PC-3 (cell line): Measurements from ENCODE around the gene GRIN2D. TPM values are rescaled to one million over a fixed set of nuclear protein-coding genes. Genes with fewer than 3 reads are reported as not detected.

Source experiments
- ATAC-seq: fragments of 200-7000 bp; cut with Tn5 transposase; 2 replicates; pipeline ENCODE4 v1.9.1; 2020; ENCODE audit warnings: mild to moderate bottlenecking, moderate library complexity
- BruUV-seq: library from RNA; stranded (reverse); fragments of 400-500 nt; replicated peaks from 2 replicates; lab custom pipeline; 2021; lab: Mats Ljungman, UMichigan
- CTCF ChIA-PET: fragments of 300-600 bp; sonication (Branson Sonifier 250); formaldehyde crosslinking; loops from one replicate; lab custom pipeline; 2022; ENCODE audit warnings: antibody characterized with exemption; lab: Charles Lee
- POLR2A ChIA-PET: fragments of 300-600 bp; sonication (Branson Sonifier 250); formaldehyde crosslinking; loops from one replicate; lab custom pipeline; 2022; ENCODE audit warnings: antibody characterized with exemption; ENCODE audit not compliant: unreplicated experiment; lab: Charles Lee
- DNase-seq: peaks from one replicate; pipeline ENCODE4 v3.0.0-alpha.2; 2015
- H2AFZ ChIP-seq: fragments of 300-600 bp; sonication (generic); 2 replicates; pipeline ENCODE4 v1.6.0; 2016; ENCODE audit warnings: antibody characterized with exemption, low read length
- H3F3A ChIP-seq: fragments of 300-600 bp; sonication (generic); one replicate; pipeline ENCODE4 v1.6.0; 2017; ENCODE audit warnings: antibody characterized with exemption, low read length, control low read depth, mild to moderate bottlenecking; ENCODE audit not compliant: unreplicated experiment
- H3K27ac ChIP-seq: fragments of 300-600 bp; sonication (generic); 2 replicates; pipeline ENCODE4 v1.5.1; 2016; ENCODE audit warnings: mild to moderate bottlenecking, low read length
- H3K27me3 ChIP-seq: fragments of 300-600 bp; sonication (generic); 2 replicates; pipeline ENCODE4 v1.6.1; 2016; ENCODE audit warnings: low read length, mixed read lengths
- H3K36me3 ChIP-seq: fragments of 300-600 bp; sonication (generic); 2 replicates; pipeline ENCODE4 v1.6.1; 2016; ENCODE audit warnings: low read depth, mixed run types, low read length, mixed read lengths
- H3K4me1 ChIP-seq: fragments of 300-600 bp; sonication (generic); 2 replicates; pipeline ENCODE4 v1.5.1; 2016; ENCODE audit warnings: low read length; ENCODE audit not compliant: insufficient read depth
- H3K4me2 ChIP-seq: fragments of 300-600 bp; sonication (generic); 2 replicates; pipeline ENCODE4 v1.6.0; 2016; ENCODE audit warnings: low read length
- H3K4me3 ChIP-seq: fragments of 300-600 bp; sonication (generic); 2 replicates; pipeline ENCODE4 v1.5.1; 2016; ENCODE audit warnings: mild to moderate bottlenecking, low read length, mixed read lengths
- H3K79me2 ChIP-seq: fragments of 300-600 bp; sonication (generic); 2 replicates; pipeline ENCODE4 v1.6.1; 2017; ENCODE audit warnings: low read length, mixed read lengths
- H3K9ac ChIP-seq: fragments of 300-600 bp; sonication (generic); 2 replicates; pipeline ENCODE4 v1.6.0; 2016; ENCODE audit warnings: mild to moderate bottlenecking, low read length
- H3K9me2 ChIP-seq: fragments of 300-600 bp; sonication (generic); replicated peaks from 2 replicates; pipeline ENCODE4 v1.6.1; 2016; ENCODE audit warnings: mixed run types, low read length, mixed read lengths
- H3K9me3 ChIP-seq: fragments of 300-600 bp; sonication (generic); 2 replicates; pipeline ENCODE4 v1.6.1; 2016; ENCODE audit warnings: low read length, mixed read lengths
- H4K20me1 ChIP-seq: fragments of 300-600 bp; sonication (generic); 2 replicates; pipeline ENCODE4 v1.6.1; 2016; ENCODE audit warnings: low read length, mixed read lengths
- CTCF ChIP-seq: fragments of 300-600 bp; sonication (generic); conservative IDR thresholded peaks from 2 replicates; pipeline ENCODE4 v1.5.1; 2017; ENCODE audit warnings: antibody characterized with exemption, low read depth, mild to moderate bottlenecking, low read length
- EZH2 ChIP-seq: fragments of 300-600 bp; sonication (generic); IDR thresholded peaks from one replicate; pipeline ENCODE4 v1.6.1; 2017; ENCODE audit warnings: antibody characterized with exemption, mild to moderate bottlenecking, low read length; ENCODE audit not compliant: unreplicated experiment
- EZH2phosphoT487 ChIP-seq: fragments of 300-600 bp; sonication (generic); IDR thresholded peaks from 2 replicates; pipeline ENCODE4 v1.6.1; 2018; ENCODE audit warnings: mild to moderate bottlenecking, antibody characterized with exemption, low read length, borderline replicate concordance
- intact Hi-C: fragments of 100-400 bp; cut with micrococcal nuclease; formaldehyde crosslinking; loops from 2 replicates; pipeline ENCODE4 v1.9.0; 2023
- total RNA-seq: library from RNA; depleted of rRNA; stranded (reverse); fragments of >200 nt; gene quantifications from 2 replicates; pipeline ENCODE4 v1.2.3, GENCODE V29; 2014

The GRIN2D gene
- total RNA-seq, 1 experiment from 2014 or later, result 0.51 TPM

DNA sequence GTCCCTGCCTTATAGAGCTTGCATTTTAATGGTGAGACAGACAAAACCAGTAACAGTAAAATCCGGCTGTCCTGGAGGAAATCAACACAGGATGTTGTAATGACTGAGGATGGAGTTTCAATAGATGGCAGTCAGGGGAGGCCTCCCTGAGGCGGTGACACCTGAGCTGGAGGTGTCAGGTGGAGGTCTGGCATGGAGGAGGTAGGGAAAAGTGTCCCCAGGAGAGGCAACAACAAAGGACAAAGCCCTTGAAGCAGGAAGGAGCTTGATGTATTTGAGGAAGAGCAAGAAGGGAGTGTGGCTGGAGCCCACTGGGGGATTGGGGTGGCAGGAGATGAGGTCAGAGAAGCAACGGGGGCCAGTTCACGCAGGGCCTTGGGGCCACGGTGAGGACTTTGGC is 7.8 kb downstream of the GRIN2D start:
- Histone ChIP-seq H3K79me2 (no peaks in the 10 kb centered on the region), H4K20me1 (no peaks in the 10 kb centered on the region), H3K4me1 (peaks cover 6% of the 10 kb centered on the region), H3F3A (no peaks in the 10 kb centered on the region), H2AFZ (no peak overlapping the region), H3K36me3 (no peaks in the 10 kb centered on the region), H3K27ac (no peak overlapping the region), H3K9me2 (no peaks in the 10 kb centered on the region), H3K27me3 (no peaks in the 10 kb centered on the region), H3K4me3 (no peak overlapping the region), H3K4me2 (no peak overlapping the region), H3K9ac (no peak overlapping the region), H3K9me3 (no peaks in the 10 kb centered on the region)
- DNase-seq (no peak), ATAC-seq (no peak)
- intact Hi-C loops, result no loop called here
- CTCF ChIA-PET, result no interaction called here
- no peak for TF ChIP-seq EZH2
- TF ChIP-seq CTCF, result no peak
- no peak for TF ChIP-seq EZH2phosphoT487
- no TSS peak for BruUV-seq
- POLR2A ChIA-PET, result no interaction called here

DNA sequence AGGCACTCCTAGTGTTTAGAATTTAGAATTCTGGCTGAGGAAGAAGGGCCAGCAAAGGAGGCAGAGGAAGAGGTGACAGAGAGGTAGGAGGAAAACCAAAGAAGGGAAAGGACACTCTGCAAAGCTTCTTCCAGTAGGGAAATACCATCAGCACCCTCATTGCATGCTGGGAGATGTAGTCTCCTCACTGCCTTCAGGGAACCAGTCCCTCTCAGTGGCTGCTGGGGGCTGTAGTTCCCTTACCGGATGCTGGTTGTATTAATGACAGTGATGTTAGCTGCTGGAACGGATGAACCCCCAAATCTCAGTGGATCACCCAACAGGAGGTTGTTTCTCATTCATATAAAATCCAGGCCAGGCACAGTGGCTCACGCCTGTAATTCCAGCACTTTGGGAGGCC is 10.1 kb downstream of the GRIN2D start:
- Histone ChIP-seq H3K4me3 (no peak overlapping the region), H3K27me3 (no peaks in the 10 kb centered on the region), H2AFZ (no peak overlapping the region), H3K9ac (no peak overlapping the region), H3K27ac (no peak overlapping the region), H3K36me3 (no peaks in the 10 kb centered on the region), H3K4me2 (no peak overlapping the region), H3K9me3 (no peaks in the 10 kb centered on the region), H3K4me1 (no peaks in the 10 kb centered on the region), H3K79me2 (no peaks in the 10 kb centered on the region), H4K20me1 (no peaks in the 10 kb centered on the region), H3F3A (no peaks in the 10 kb centered on the region), H3K9me2 (no peaks in the 10 kb centered on the region)
- ATAC-seq (peak; percentile 36; the same call in 1 of the 2 replicates), DNase-seq (peak; percentile 49)
- no peak for TF ChIP-seq CTCF
- TF ChIP-seq EZH2, result no peak
- no peak for TF ChIP-seq EZH2phosphoT487
- CTCF ChIA-PET, result interaction anchor here (0.5 kb wide), 1 partner anchor 179 kb away, joined by 3 read pairs; no protein-coding TSS in a partner anchor
- no TSS peak for BruUV-seq
- POLR2A ChIA-PET, result no interaction called here
- intact Hi-C loops, result no loop called here

DNA sequence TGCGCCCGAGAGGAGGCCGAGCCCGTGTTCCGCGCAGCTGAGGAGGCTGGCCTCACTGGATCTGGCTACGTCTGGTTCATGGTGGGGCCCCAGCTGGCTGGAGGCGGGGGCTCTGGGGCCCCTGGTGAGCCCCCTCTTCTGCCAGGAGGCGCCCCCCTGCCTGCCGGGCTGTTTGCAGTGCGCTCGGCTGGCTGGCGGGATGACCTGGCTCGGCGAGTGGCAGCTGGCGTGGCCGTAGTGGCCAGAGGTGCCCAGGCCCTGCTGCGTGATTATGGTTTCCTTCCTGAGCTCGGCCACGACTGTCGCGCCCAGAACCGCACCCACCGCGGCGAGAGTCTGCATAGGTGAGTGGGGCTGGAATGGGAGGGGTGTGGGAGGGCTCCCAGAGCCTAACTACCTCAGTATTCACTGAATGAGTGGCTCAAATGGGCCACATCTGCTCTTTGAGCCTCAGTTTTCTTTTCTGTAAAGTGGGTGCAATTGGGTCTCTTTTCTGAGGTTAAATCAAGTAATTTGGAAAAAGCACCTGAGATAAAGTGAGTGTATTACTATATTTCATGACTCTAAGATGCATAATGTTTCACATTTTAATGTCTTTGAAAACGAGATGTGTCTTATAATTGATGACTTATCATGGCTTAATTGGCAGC is 11.7 kb downstream of the GRIN2D start:
- Histone ChIP-seq H3K9me3 (no peaks in the 10 kb centered on the region), H3K79me2 (no peaks in the 10 kb centered on the region), H4K20me1 (no peaks in the 10 kb centered on the region), H3F3A (no peaks in the 10 kb centered on the region), H3K36me3 (no peaks in the 10 kb centered on the region), H3K4me3 (no peak overlapping the region), H2AFZ (no peak overlapping the region), H3K27ac (no peak overlapping the region), H3K4me2 (no peak overlapping the region), H3K9ac (no peak overlapping the region), H3K27me3 (no peaks in the 10 kb centered on the region), H3K4me1 (no peaks in the 10 kb centered on the region), H3K9me2 (no peaks in the 10 kb centered on the region)
- intact Hi-C loops, result no loop called here
- no TSS peak for BruUV-seq
- no peak for ATAC-seq
- CTCF ChIA-PET, result no interaction called here
- TF ChIP-seq EZH2phosphoT487, result no peak
- no peak for TF ChIP-seq CTCF
- TF ChIP-seq EZH2, result no peak
- POLR2A ChIA-PET, result no interaction called here
- no peak for DNase-seq
